GM12864 (cell line): ENCODE results near the gene ADAMTS15.

Source experiments
- DNase-seq: peaks from one replicate; pipeline ENCODE4 v3.0.0-alpha.2; 2011; ENCODE audit warnings: low read depth
- H3K4me3 ChIP-seq: 2 replicates; pipeline ENCODE4 v1.5.1; 2011; ENCODE audit warnings: mild to moderate bottlenecking, low read depth, low read length, control low read depth
- TF ChIP-seq, protein P1 (sequence below): IDR thresholded peaks from 2 replicates; pipeline ENCODE4 v1.5.1; 2011; ENCODE audit warnings: low read depth, mild to moderate bottlenecking, moderate library complexity, low read length, control low read depth, inconsistent platforms; ENCODE audit errors: missing control alignments

Gene ADAMTS15

DNA sequence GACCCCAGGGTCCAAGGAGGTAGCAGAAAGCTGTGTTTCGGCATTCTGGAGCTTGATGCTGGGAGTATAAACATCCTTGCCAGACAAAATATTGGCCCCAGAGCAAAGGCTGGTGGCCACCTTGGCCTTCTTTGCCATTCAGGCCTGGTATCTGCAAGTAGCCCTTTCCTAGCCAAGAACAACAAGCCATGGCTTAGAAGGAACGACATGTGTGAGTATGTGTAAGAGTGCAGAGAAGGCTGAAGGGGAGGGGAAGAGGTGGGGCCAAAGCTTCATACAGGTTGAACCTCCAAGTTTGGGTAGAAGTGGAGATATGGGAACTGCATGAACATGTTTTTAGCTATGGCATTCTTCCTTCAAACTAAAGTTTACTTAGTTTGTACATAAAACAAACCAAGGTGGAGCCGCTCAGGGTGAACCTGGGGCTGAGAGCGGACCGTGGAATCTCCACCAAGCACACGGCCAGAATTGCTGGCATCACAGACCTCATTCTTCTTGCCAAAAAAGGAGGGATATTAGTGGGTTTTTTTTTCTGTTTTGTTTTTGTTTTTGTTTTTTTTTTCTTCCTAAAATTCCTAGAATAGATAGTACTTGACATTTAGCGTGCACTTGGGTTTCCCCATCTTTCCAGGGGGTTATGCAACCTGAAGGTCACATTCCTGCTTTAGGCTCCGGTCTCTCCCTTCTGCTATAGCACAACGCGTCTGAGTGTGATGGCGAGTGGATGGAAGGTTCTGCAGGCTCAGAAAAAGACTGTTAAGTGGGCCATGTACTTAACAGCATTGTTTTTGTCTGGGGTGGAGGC is 70.9 kb downstream of the ADAMTS15 start:
- TF ChIP-seq, protein P1, sequence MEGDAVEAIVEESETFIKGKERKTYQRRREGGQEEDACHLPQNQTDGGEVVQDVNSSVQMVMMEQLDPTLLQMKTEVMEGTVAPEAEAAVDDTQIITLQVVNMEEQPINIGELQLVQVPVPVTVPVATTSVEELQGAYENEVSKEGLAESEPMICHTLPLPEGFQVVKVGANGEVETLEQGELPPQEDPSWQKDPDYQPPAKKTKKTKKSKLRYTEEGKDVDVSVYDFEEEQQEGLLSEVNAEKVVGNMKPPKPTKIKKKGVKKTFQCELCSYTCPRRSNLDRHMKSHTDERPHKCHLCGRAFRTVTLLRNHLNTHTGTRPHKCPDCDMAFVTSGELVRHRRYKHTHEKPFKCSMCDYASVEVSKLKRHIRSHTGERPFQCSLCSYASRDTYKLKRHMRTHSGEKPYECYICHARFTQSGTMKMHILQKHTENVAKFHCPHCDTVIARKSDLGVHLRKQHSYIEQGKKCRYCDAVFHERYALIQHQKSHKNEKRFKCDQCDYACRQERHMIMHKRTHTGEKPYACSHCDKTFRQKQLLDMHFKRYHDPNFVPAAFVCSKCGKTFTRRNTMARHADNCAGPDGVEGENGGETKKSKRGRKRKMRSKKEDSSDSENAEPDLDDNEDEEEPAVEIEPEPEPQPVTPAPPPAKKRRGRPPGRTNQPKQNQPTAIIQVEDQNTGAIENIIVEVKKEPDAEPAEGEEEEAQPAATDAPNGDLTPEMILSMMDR, result no peak
- no peak for DNase-seq

DNA sequence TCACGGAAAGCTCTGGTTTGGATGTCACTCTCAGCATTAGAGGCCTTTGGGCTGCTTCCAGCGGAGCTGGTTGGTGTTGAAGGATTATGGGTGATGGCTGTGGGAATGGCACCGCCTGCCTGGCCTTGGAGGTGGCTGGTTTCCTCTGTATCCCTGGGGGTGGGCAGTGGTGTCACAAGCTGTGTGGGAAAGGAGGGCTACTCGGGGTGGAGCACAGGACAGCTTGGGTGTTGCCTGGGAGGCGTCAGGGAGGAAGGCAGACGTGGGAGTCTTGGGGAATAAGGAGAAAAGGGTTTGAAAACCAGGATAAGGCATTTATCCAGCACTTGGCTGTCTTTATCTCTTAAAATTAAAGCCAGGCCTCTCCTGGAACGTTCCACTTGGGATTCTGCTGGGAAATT is 71.8 kb downstream of the ADAMTS15 start:
- H3K4me3 ChIP-seq, result no peak overlapping the region
- TF ChIP-seq, protein P1, result no peak
- DNase-seq, result no peak

More for the DNA sequence above, 70.9 kb downstream of the ADAMTS15 start:
- no peak overlapping the region for H3K4me3 ChIP-seq

DNA sequence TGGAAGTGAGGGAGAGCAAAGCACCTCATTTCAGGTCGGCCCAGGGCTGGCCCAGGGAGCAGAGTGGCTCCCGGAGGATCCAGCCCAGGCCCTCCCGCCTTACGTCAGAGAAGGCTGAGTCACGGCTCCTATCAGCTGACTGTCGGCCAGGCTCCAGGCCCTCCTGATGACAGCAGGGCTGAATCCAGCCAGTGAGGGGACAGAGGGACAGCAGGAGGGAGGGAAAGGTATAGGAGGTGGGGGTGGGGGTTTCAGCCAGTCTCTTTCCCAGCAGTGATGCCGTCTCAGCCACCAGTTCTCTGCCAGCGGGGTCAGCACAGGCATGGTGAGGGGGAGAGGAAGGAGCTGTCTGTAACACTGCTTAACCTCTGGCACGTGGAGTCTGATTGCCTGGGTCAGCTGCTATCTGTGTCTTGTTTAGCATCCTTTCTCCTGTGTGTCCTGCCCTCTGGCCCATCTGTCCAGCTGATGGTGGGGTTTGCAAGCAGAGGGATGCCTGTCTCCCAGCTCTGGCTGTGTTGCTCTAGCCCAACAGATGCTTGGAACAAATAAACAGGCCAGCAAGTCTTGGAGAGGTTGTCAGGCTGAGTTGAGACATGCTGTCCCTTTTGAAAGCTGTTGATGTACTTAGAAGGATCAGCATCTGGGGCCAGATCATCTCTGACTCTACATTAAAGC is 74.0 kb downstream of the ADAMTS15 start:
- TF ChIP-seq, protein P1, result no peak
- no peak overlapping the region for H3K4me3 ChIP-seq
- DNase-seq, result no peak

DNA sequence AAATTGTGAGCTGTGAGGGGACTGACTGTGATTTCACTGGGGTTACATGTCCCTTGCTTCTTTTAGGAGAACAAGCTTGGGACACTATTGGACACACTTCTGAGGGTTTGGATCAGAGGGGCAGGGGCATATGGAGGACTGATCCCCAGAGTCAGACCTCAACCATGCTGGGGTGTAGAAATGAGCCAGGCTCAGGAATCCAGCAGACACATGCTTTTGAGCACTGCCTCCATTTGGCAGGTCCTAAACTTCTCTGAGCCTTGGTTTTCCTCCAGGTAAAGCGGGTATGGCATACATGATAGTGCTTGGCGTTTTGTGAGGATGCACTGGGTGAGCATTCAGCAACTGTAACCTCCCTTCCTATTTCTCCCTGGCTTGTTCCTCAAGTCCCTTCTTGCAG is 74.7 kb downstream of the ADAMTS15 start:
- H3K4me3 ChIP-seq, result no peak overlapping the region
- no peak for DNase-seq
- TF ChIP-seq, protein P1, result no peak

DNA sequence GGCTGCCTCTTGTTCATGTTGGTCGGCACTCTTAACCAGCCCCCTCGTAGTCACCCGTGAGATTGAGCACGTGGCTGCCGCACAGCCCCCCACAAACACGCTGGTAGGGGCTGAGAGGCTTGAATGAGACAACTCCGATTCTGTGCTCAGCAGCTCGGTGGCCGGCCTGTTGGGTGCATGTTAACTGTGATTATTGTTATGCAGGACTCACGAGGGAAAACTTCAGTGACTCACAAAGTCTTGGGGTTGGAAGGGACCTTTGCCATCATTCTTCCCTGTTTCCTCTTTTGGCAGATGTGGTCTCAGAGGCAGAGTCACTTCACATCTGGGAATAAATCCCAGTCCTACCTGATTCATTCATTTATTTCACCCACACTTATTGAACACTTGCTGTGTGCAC is 75.2 kb downstream of the ADAMTS15 start:
- no peak for DNase-seq
- TF ChIP-seq, protein P1, result no peak

DNA sequence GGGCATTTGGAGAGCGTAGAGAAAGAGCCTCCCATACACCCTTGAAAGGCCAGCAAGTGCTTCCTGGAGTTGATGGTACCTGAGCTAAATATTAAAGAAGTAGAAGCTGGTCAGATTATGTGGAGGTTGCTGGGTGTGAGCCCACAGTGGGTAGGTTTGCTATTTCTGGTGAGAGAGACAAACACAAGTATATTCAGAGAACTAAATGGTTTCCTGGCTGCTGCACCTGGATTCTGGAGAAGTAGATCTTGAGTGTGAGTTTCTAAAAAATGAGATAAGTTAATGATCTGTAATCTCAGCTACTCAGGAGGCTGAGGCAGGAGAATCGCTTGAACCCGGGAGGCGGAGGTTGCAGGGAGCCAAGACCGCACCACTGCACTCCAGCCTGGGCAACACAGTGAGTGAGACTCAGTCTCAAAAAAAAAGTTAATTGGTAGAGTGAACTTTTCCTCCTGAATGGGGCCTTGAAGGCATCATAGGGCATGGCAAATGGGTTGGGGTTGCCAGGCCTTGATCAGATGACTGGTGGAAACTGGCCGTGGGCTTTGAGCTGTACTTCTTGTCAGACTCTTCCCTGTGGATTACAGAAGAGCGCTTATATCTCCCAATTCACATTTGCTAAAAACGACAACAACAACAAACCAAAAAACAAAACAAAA is 75.8 kb downstream of the ADAMTS15 start:
- TF ChIP-seq, protein P1, result no peak
- no peak overlapping the region for H3K4me3 ChIP-seq
- no peak for DNase-seq

More for the DNA sequence above, 75.2 kb downstream of the ADAMTS15 start:
- no peak overlapping the region for H3K4me3 ChIP-seq
